K562 (cell line): Measurements from ENCODE around the gene PCSK1. TPM values are rescaled to one million over a fixed set of nuclear protein-coding genes. Genes with fewer than 3 reads are reported as not detected.

ENCODE experiments used
- ATAC-seq: fragments of 200-7000 bp; cut with Tn5 transposase; 3 replicates; pipeline ENCODE4 v1.9.1; 2020; ENCODE audit warnings: moderate library complexity
- BruUV-seq: library from RNA; stranded (reverse); fragments of 400-500 nt; replicated peaks from 2 replicates; lab custom pipeline; 2021; lab: Mats Ljungman, UMichigan
- CTCF ChIA-PET: fragments of 300-600 bp; formaldehyde crosslinking; extraction: SDS; loops from one replicate; lab custom pipeline; 2021; ENCODE audit warnings: low intra/inter-chr PET ratio; lab: Yijun Ruan, JAX
- POLR2A ChIA-PET: fragments of 300-600, 350-650 bp; sonication (Branson Sonifier 250); formaldehyde crosslinking; extraction: SDS; loops from one replicate; lab custom pipeline; 2021; ENCODE audit warnings: antibody characterized with exemption, inconsistent platforms; lab: Yijun Ruan, JAX
- DNase-seq, 4 experiments: peaks; one replicate each; pipeline versions ENCODE4 v3.0.0 to v3.0.0-alpha.2; 2011 to 2018; ENCODE audit warnings: low spot score in 3 of 4, mixed read lengths in 3 of 4; ENCODE audit errors: extremely low read depth in 1 of 4
- FAIRE-seq: peaks from 2 replicates; lab custom pipeline; 2011; peaks lifted over from hg19 to GRCh38; lab: Jason Lieb, UNC
- H2AFZ ChIP-seq: 2 replicates; pipeline ENCODE4 v1.6.0; 2011; ENCODE audit warnings: low read depth, low read length, control low read depth, inconsistent platforms
- H3K27ac ChIP-seq: fragments of 200-600 bp; 3 replicates; pipeline ENCODE4 v1.8.0; 2011; ENCODE audit warnings: low read depth, mild to moderate bottlenecking, control low read depth, inconsistent platforms, low read length, moderate library complexity, mixed read lengths; ENCODE audit errors: extremely low read depth
- H3K27me3 ChIP-seq, 2 experiments: fragments of 300-600 bp in 1 of 2; 2 replicates in 1 of 2; 3 replicates in 1 of 2; pipeline versions ENCODE4 v1.6.0 to v1.8.0; 2011; ENCODE audit warnings: inconsistent platforms in 2 of 2, low read length in 2 of 2, mild to moderate bottlenecking in 1 of 2, mixed read lengths in 1 of 2, moderate library complexity in 1 of 2; ENCODE audit not compliant: control insufficient read depth in 2 of 2, insufficient read depth in 2 of 2
- H3K36me3 ChIP-seq: fragments of 300-600 bp; 3 replicates; pipeline ENCODE4 v1.8.0; 2011; ENCODE audit warnings: mild to moderate bottlenecking, low read length, inconsistent platforms; ENCODE audit not compliant: control insufficient read depth, insufficient read depth
- H3K4me1 ChIP-seq, 2 experiments: fragments of 200-600 bp in 1 of 2; replicated peaks in 1 of 2; 2 replicates in 1 of 2; 3 replicates in 1 of 2; pipeline versions ENCODE4 v1.5.1 to v1.8.0; 2011; ENCODE audit warnings: inconsistent platforms in 2 of 2, low read length in 2 of 2, mild to moderate bottlenecking in 1 of 2, mixed read lengths in 1 of 2, moderate library complexity in 1 of 2; ENCODE audit not compliant: control insufficient read depth in 2 of 2, insufficient read depth in 2 of 2
- H3K4me2 ChIP-seq: 2 replicates; pipeline ENCODE4 v1.6.1; 2011; ENCODE audit warnings: low read length, control low read depth, inconsistent platforms, mixed read lengths; ENCODE audit not compliant: insufficient read depth
- H3K4me3 ChIP-seq: fragments of 200-600 bp; sonication (generic), shearing (Covaris generic); 2 replicates; pipeline ENCODE4 v1.5.1; 2016; ENCODE audit warnings: control low read depth, inconsistent platforms
- H3K79me2 ChIP-seq: fragments of 200-600 bp; 3 replicates; pipeline ENCODE4 v1.8.0; 2011; ENCODE audit warnings: low read length, inconsistent platforms; ENCODE audit not compliant: control insufficient read depth, insufficient read depth
- H3K9ac ChIP-seq, 2 experiments: 2 replicates each; pipeline versions ENCODE4 v1.6.0 to v1.6.1; 2011; ENCODE audit warnings: low read depth in 2 of 2, low read length in 2 of 2, control low read depth in 1 of 2, inconsistent platforms in 1 of 2, mild to moderate bottlenecking in 1 of 2, mixed read lengths in 1 of 2; ENCODE audit not compliant: insufficient read depth in 1 of 2
- H3K9me1 ChIP-seq: one replicate; pipeline ENCODE4 v1.6.0; 2011; ENCODE audit warnings: inconsistent platforms, mild to moderate bottlenecking, low read length, moderate library complexity; ENCODE audit not compliant: control insufficient read depth, insufficient read depth
- H3K9me3 ChIP-seq: replicated peaks from 2 replicates; pipeline ENCODE4 v1.5.1; 2011; ENCODE audit warnings: low read depth, low read length, inconsistent platforms; ENCODE audit not compliant: control insufficient read depth, insufficient read depth
- H4K20me1 ChIP-seq: replicated peaks from 2 replicates; pipeline ENCODE4 v1.6.1; 2011; ENCODE audit warnings: low read length, inconsistent platforms, mixed read lengths; ENCODE audit not compliant: control insufficient read depth, insufficient read depth
- RBM25 ChIP-seq: fragments of 200-400 bp; formaldehyde crosslinking; IDR thresholded peaks from 2 replicates; pipeline ENCODE4 v1.6.1; 2018; ENCODE audit warnings: low read length, low read depth, moderate library complexity; ENCODE audit not compliant: severe bottlenecking
- SNAPC5 ChIP-seq: fragments of 250-450 bp; sonication (Bioruptor Pico); IDR thresholded peaks from 2 replicates; pipeline ENCODE4 v1.8.0; 2021; ENCODE audit warnings: moderate library complexity, mild to moderate bottlenecking, inconsistent platforms
- ZNF384 ChIP-seq: IDR thresholded peaks from 2 replicates; pipeline ENCODE4 v1.6.1; 2012; ENCODE audit warnings: low read depth, low read length, improper control_type of control experiment
- WGBS: fragments of 100-300 bp; shearing (Covaris generic); methylation state at CpG from one replicate; pipeline ENCODE4 v1.1.6; 2016; ENCODE audit warnings: low coverage, mixed read lengths; ENCODE audit not compliant: insufficient coverage; ENCODE audit errors: missing lambda C conversion rate; 5-methylcytosine and 5-hydroxymethylcytosine counted together
- in situ Hi-C: fragments of 300-500 bp; cut with MboI; formaldehyde crosslinking; loops from 4 replicates; pipeline ENCODE4 v1.15.0; 2018; ENCODE audit warnings: inconsistent platforms, mixed read lengths
- intact Hi-C: fragments of 100-400 bp; cut with micrococcal nuclease; formaldehyde crosslinking; loops from 2 replicates; pipeline ENCODE4 v1.14.2; 2022
- polyA plus RNA-seq, 8 experiments: library from polyadenylated mRNA; depleted of rRNA in 4 of 8; stranded (reverse) in 5 of 8; unstranded in 3 of 8; fragments of >200 nt; fragmentation: Nextera tagmentation in 2 of 8; fragmentation: Illumina TruSeq in 1 of 8; extraction: Ambion mirVana in 2 of 8; extraction: Trizol in 1 of 8; gene quantifications; 2 replicates each; pipeline versions ENCODE4 v1.2.1 to v1.2.3, GENCODE V29; 2011 to 2014; ENCODE audit warnings: inconsistent platforms in 1 of 8, missing spikeins in 1 of 8
- total RNA-seq, 7 experiments: library from RNA; depleted of rRNA in 6 of 7; stranded (reverse); fragments of >200 nt in 6 of 7; fragmentation: Illumina TruSeq in 2 of 7; extraction: Trizol in 2 of 7; gene quantifications; 2 replicates each; pipeline versions ENCODE4 v1.2.1 to v1.2.3, GENCODE V29; 2011 to 2021; ENCODE audit warnings: low replicate concordance in 1 of 7
- TF ChIP-seq, protein P1 (sequence below): fragments of 450-650 bp; formaldehyde crosslinking; IDR thresholded peaks from 2 replicates; pipeline ENCODE4 v1.4.0; 2020; ENCODE audit warnings: mild to moderate bottlenecking

Gene PCSK1
- total and polyA plus RNA-seq, 9 of the 15 experiments (the other 6 are each of a cell fraction or from before 2014, with no cell fraction given) = not detected

- Histone ChIP-seq H3K27me3 (no peaks in the 10 kb centered on the region), H3K4me2 (no peak overlapping the region), H3K4me3 (no peak overlapping the region)
- FAIRE-seq (no peak), ATAC-seq (no peak)
- BruUV-seq = no TSS peak
- TF ChIP-seq, protein P1, sequence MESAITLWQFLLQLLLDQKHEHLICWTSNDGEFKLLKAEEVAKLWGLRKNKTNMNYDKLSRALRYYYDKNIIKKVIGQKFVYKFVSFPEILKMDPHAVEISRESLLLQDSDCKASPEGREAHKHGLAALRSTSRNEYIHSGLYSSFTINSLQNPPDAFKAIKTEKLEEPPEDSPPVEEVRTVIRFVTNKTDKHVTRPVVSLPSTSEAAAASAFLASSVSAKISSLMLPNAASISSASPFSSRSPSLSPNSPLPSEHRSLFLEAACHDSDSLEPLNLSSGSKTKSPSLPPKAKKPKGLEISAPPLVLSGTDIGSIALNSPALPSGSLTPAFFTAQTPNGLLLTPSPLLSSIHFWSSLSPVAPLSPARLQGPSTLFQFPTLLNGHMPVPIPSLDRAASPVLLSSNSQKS (CRISPR knock-in tag) = no peak
- TF ChIP-seq, all 486 proteins: peak for 0
- Histone ChIP-seq H3K9me3 (no peaks in the 10 kb centered on the region), H2AFZ (no peak overlapping the region), H4K20me1 (no peaks in the 10 kb centered on the region), H3K36me3 (no peaks in the 10 kb centered on the region), H3K79me2 (no peaks in the 10 kb centered on the region), H3K27ac (no peak overlapping the region), H3K9me1 (no peaks in the 10 kb centered on the region), H3K4me1 (no peaks in the 10 kb centered on the region), H3K9ac (no peak overlapping the region)
- ChIA-PET POLR2A (no interaction called here), CTCF (no interaction called here)
- no peak for DNase-seq
- in situ Hi-C loops (no loop called here), intact Hi-C loops (no loop called here)
- WGBS = 0% methylated on average over 1 of the region's 1 CpG
These were observed 48.8 kb upstream of the PCSK1 start for GRCh38 chr5:96481867-96482266.

DNA sequence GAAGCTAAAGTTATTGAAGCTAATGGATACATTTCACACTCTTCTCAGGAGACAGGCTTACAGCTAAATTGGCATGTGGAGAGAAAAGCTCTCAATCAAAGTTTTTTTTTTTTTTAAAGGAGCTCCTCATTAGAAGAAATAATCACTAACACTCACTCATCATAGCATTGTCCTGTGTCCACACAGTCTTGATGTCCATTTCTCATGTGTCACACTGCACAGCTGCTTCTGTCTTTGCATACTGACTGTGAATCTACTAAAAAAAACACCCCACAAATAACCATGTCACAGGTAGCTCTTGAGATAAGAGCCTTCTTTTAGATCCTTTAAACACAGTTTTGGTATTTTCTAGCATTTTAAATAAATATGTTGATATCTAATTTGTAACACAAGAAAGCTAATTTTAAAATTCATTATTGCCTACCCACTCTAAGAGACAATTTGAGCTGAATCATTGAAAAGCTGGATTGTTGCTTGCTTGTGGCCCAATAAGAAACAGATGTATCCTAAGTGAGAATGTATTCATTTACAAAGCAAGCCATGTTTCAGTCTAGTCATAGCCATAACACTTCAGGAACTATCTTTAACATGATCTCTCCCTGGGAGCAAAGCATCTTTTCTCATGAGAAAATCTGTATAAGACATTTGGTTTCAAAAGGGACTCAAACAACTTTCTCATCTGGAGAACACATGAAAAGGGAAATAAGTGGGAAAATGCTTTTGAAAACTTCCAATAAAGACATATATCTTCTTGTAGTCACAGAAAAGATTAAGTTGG, 48.1 kb upstream of the PCSK1 start:
- H3K79me2 ChIP-seq = no peaks in the 10 kb centered on the region
- no peaks in the 10 kb centered on the region for H3K9me1 ChIP-seq
- ChIA-PET CTCF (interaction anchor here (0.6 kb wide), 1 partner anchor 23 kb away, joined by 3 read pairs; no protein-coding TSS in a partner anchor), POLR2A (no interaction called here)
- FAIRE-seq (no peak), ATAC-seq (no peak), DNase-seq (no peak)
- no peak overlapping the region for H3K9ac ChIP-seq
- no peak overlapping the region for H3K4me3 ChIP-seq
- no peak overlapping the region for H3K4me2 ChIP-seq
- no peaks in the 10 kb centered on the region for H3K9me3 ChIP-seq
- no peaks in the 10 kb centered on the region for H4K20me1 ChIP-seq
- no TSS peak for BruUV-seq
- H3K36me3 ChIP-seq = no peaks in the 10 kb centered on the region
- no peak overlapping the region for H2AFZ ChIP-seq
- TF ChIP-seq ZNF384 = no peak
- no peak for TF ChIP-seq SNAPC5 (CRISPR knock-in tag)
- no peak for TF ChIP-seq RBM25
- H3K27me3 ChIP-seq = no peaks in the 10 kb centered on the region
- no peak overlapping the region for H3K27ac ChIP-seq
- intact Hi-C loops (no loop called here), in situ Hi-C loops (no loop called here)
- H3K4me1 ChIP-seq = no peaks in the 10 kb centered on the region
